GM12891 (cell line): Measurements from ENCODE around the gene CCDC117.
A peak's percentile ranks its signal among the peaks of the same experiment; 100 is the strongest.
"Not testable (repeated sequence)": the region's sequence is repeated elsewhere in the genome, so short reads cannot be mapped to it uniquely, and the experiment has no call there.

Experiments
- DNase-seq: peaks from one replicate; pipeline ENCODE4 v3.0.0; 2011; ENCODE audit warnings: low spot score; ENCODE audit not compliant: insufficient read length
- FAIRE-seq: peaks from 2 replicates; lab custom pipeline; 2011; peaks lifted over from hg19 to GRCh38; lab: Jason Lieb, UNC
- PAX5 ChIP-seq: IDR thresholded peaks from 2 replicates; pipeline ENCODE4 v1.6.1; 2011; ENCODE audit warnings: low read length, moderate library complexity, mild to moderate bottlenecking; ENCODE audit not compliant: insufficient read depth, severe bottlenecking
- POLR2A ChIP-seq: IDR thresholded peaks from 2 replicates; pipeline ENCODE4 v1.6.1; 2011; ENCODE audit warnings: low read depth, low read length, control low read depth
- POLR2AphosphoS5 ChIP-seq: IDR thresholded peaks from 2 replicates; pipeline ENCODE4 v1.6.1; 2011; ENCODE audit warnings: low read depth, low read length, control low read depth
- POU2F2 ChIP-seq: IDR thresholded peaks from 2 replicates; pipeline ENCODE4 v1.6.1; 2011; ENCODE audit warnings: low read depth, mild to moderate bottlenecking, control low read depth, low read length, moderate library complexity
- SPI1 ChIP-seq: IDR thresholded peaks from 2 replicates; pipeline ENCODE4 v1.6.1; 2011; ENCODE audit warnings: low read depth, low read length, control low read depth
- TAF1 ChIP-seq: IDR thresholded peaks from 2 replicates; pipeline ENCODE4 v1.6.1; 2011; ENCODE audit warnings: low read depth, low read length, control low read depth

CCDC117 gene

DNA sequence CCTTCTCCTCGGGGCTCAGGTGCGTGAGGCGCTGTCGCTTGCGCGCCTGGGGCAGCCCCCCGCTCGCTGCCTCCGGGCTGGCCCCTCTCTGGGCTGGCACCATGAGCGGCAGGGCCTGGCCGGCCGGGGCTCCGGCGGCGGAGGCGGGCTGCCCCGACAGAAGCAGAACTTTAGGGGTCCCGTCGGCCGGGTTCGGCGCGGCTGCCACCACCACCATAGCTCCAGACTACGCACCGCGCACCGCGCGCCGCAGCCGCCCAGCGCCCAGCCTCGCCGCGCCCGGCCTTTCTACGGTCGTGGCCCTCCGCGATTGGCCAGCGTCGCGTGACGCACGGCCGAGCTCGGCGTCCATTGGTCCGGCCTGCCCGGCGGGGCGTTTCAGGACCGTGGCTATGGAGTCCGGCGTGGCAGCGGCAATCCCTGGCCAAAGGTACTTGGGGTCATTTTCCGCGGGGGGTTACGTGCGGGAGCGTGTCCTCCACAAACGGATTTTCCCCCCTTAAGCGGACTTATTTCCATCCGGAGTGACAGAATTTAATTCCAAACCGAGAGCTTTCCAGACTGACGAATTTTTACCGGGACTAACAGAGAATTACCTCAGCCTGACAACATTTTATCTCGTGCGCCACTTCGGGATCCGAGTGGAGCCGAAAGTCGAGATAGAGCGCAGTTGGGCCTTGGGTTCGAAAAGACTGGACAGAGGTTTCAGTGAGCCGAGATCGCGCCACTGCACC, 28.0 kb downstream of the CCDC117 start, which contains the start of gene XBP1:
Gene XBP1 (minus strand): TSS at position 262 of the 734 bp plus-strand sequence.
- no peak for TF ChIP-seq SPI1
- 0 out of 2 replicates have a peak, but pooled peaks have one; percentile 53 for TF ChIP-seq POU2F2
- TF ChIP-seq POLR2A: peak; percentile 83; the same call in 1 of the 2 replicates
- TF ChIP-seq POLR2AphosphoS5: peak; percentile 81
- peak; percentile 80 for TF ChIP-seq TAF1
- no peak for TF ChIP-seq PAX5
- peak; percentile 99 for FAIRE-seq
- peak; percentile 90 for DNase-seq

DNA sequence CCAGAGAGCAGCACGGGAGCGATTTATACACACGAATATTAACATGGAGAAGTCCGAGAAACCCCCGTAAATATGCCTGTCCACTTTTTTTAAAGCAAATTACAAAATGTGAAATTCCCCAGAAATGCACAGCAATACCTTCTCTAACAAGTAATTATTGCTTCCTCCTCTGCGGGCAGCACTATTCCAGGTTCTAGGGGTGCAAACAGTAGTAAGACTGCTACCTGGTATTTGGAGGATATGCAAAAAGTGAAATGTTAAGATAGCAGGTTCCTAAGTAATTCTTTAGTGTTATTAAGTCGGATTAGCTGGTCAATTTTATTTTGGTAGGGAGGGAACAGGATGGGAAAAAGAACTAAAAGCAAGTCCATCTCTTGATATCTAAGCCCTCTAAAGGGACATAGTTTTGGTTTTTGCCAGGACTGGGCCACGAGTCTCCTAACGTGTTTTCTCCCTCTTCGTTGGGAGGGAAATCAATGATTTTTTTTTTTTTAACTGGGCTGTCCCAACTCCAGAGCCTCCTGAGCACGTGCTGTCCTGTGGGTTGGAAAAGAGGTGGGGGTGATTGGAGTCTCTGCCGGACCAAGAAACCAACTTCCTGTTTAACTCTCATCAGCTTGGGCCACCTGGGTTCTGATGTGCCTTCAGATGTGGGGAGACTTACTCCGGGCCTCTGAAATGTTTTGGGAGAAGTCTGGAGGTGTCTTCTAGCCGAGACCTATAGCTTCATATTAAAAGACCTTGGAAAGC, 29.5 kb downstream of the CCDC117 start:
- FAIRE-seq: no peak
- no peak for DNase-seq
- TF ChIP-seq SPI1 (peak; percentile 24; the same call in 1 of the 2 replicates), POLR2AphosphoS5 (no peak)

DNA sequence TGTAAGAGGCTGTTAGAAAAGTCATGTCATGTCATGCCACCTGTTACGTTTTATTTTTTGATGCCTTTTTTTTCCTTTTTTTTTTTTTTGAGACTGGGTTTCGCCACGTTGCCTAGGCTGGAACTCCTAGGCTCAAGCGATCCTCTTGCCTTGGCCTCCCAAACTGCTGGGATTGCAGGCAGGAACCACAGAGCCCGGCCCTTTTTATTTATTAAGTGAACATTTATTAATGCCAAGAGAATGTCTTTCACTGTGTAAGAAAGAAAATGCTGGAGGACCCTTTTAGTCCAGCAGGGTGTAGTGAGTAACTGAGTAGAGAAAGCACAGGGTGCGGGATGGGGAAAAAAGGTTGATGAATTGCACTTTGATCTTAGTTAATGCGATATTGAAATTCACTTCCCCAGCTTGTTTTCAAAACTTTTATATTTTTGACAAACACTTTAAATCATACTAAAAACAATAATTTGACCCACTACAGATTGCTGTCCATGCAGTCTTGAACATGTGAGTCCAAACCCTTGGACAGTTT, 30.2 kb downstream of the CCDC117 start:
- TF ChIP-seq SPI1: peak; percentile 45; the same call in 1 of the 2 replicates
- no peak for TF ChIP-seq PAX5
- no peak for TF ChIP-seq POLR2AphosphoS5
- TF ChIP-seq POLR2A: no peak
- no peak for FAIRE-seq
- no peak for DNase-seq

DNA sequence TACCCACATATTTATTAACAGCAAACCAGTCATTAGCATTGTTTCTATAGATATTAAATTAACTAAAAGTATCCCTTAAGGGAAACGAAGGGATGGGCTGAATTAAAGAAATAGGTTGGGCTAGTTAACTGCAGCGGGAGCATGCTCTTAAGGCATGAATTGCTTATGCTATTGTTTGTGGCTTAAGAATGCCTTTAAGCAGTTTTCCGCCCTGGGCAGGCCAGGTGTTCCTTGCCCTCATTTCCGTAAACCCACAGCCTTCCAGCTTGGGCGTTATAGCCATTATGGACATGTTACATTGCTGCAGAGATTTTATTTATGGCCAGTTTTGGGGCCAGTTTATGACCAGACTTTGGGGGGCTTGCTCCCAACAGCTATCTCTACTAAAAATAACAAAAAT, 32.9 kb downstream of the CCDC117 start:
- DNase-seq, FAIRE-seq: not testable (repeated sequence)

DNA sequence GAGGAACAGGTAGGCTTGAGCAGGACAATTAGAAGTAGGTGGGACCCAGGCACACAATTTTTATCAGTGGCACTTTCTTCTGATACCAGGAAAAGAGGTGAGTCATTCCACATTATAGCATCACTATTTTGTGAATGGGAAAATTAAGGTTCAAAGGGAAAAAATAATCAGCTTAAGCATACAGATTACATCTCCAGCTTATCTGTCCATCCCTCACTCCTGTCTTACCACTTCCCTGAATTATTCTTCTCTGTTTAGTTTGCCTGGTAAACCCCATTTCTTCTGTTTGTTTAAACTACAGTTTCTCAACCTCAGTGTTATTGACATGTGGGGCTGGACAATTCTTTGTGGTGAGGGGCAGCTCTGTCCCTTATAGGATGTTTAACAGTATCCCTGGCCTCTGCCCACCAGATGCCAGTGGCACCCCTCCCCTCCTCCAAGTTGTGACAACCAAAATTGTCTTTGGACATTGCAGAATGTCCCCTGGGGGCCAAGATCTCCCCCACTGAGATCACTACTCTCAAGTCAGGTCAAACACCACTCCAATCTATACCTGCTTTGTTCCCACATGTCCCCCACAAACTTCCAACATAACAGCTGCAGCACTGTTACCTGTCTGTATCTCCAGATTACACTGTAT, 36.3 kb downstream of the CCDC117 start:
- no peak for TF ChIP-seq POLR2A
- no peak for TF ChIP-seq TAF1
- TF ChIP-seq POLR2AphosphoS5: no peak
- TF ChIP-seq SPI1: no peak
- no peak for TF ChIP-seq PAX5
- TF ChIP-seq POU2F2: no peak
- no peak for FAIRE-seq
- no peak for DNase-seq

- FAIRE-seq: peak; percentile 5
- no peak for TF ChIP-seq TAF1
- TF ChIP-seq POU2F2: no peak
- peak; percentile 47 for TF ChIP-seq PAX5
- TF ChIP-seq POLR2AphosphoS5: no peak
- TF ChIP-seq POLR2A: no peak
These were observed 38.5 kb downstream of the CCDC117 start for GRCh38 chr22:28810821-28811491.

DNA sequence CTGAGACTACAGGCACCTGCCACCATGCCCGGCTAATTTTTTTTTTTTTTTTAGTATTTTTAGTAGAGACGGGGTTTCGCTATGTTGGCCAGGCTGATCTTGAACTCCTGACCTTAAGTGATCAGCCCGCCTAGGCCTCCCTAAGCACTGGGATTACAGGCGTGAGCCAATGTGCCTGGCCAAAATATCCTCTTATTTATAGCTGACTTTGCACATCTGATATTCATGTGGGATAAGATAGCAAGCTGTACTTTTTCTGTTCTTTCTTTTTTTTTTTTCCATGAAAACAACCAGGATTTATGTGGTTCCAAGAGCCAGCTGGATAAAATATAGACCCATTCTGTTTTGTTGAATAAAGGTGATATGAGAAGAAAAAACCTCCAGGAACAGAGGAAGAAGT, 40.0 kb downstream of the CCDC117 start:
- no peak for DNase-seq
- no peak for FAIRE-seq
- TF ChIP-seq SPI1: no peak
- TF ChIP-seq POLR2A: no peak
- TF ChIP-seq PAX5: no peak
- TF ChIP-seq TAF1: no peak
- no peak for TF ChIP-seq POU2F2
- no peak for TF ChIP-seq POLR2AphosphoS5

More at GRCh38 chr22:28810821-28811491, 38.5 kb downstream of the CCDC117 start:
- no peak for DNase-seq

DNA sequence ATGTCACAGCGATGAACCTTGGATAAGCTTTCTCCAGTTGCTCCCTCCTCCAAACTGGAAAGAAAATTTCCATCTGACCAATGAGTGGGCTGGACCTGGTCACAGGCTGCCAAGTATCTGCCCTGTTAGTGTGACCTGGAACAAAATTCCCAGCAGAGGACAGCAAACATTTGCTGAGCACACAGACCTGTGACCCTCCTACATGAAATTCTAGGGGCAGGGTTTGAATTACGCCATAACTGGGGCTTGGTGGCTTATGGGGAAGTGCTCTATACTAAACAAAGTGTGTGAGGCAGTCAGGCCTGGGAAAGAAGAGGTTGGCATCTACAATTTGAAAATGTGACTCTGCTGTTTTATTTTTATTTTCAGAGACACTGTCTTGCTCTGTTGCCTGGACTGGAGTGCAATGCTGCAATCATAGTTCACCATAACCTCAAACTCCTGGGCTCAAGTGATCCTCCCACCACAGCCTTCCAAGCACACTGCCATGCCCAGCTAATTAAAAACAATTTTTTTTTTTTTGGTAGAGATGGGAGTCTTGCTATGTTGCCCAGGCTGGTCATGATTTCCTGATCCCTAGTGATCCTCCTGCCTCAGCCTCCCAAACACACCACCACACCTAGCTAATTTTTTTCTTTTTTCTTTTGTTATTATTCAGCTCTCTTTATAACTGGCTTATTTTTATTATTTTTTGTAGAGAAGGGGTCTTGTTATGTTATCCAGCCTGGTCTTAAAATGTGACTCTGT, 41.5 kb downstream of the CCDC117 start:
- TF ChIP-seq POU2F2: no peak
- TF ChIP-seq SPI1: no peak
- no peak for DNase-seq
- FAIRE-seq: no peak

- no peak for FAIRE-seq
- TF ChIP-seq SPI1 (no peak), POLR2A (no peak), POLR2AphosphoS5 (no peak), TAF1 (no peak), PAX5 (no peak), POU2F2 (no peak)
- DNase-seq: no peak
These were observed 42.6 kb downstream of the CCDC117 start for GRCh38 chr22:28815111-28815510.
